ENCODE results near the gene POLR1G. TPM values are rescaled to one million over a fixed set of nuclear protein-coding genes. Genes with fewer than 3 reads are reported as not detected.

The POLR1G gene
- total RNA-seq, 5 donors from 2014 or later (not counting 1 experiment from before 2014, with no cell fraction given) = 0.82 to 6.2 (median 5.0) TPM

DNA sequence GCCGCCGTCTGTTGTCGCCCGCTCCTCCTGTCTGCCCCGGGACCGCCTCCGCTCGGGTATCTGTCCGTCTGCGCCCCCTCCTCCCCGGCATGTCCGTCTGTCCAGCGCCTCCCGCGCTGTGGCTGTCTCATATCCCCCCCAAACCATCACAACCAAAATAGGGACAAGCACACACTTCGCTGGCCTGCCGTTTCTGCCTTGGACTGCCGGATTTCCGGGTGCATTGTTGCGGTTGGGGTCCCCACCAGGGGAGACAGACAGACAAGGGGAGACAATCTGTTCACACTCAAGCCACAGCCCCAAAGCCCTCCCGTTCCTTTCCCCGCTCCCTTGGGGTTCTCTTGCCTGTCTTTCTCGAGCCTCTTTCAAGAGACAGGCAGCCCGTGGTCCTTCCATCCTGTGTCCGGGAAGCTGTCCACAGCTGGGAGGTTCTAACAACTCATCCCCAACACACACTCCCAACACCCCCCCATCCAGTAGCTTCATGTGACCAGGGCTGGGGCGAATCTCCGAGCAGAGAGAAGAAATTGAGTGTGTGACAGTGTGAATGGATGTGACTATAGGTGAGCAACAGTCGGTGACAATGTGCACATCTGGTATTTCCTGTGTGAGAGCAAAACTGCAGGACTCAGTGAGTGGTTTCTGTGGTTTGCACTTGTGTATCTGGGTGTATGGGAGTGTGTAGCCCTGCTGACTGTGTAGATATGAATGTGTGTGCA is 44.8 kb downstream of the POLR1G start:
- no peaks in the 10 kb centered on the region for H3K27me3 Mint-ChIP-seq
- Histone ChIP-seq H3K27me3 (replicated peaks in 1 of 2; ENCODE audit: control insufficient read depth in 2 of 2, extremely low read depth in 1 of 2, insufficient read depth in 2 of 2, low read length in 1 of 2) (peaks cover 0 to 4% of the 10 kb centered on the region in 2 experiments), H3K27ac (ENCODE audit: low read length) (peak overlapping the region; percentile 99), H3K4me1 (ENCODE audit: control insufficient read depth in 1 of 2, extremely low read depth in 1 of 2, insufficient read depth in 2 of 2, low read length in 2 of 2) (peaks cover 8 to 58% of the 10 kb centered on the region in 2 experiments), H3K4me3 (ENCODE audit: control insufficient read depth in 1 of 2, extremely low read depth in 1 of 2, low read length in 1 of 2) (peak overlapping the region; percentile 69 to 81), H3K36me3 (ENCODE audit: control insufficient read depth in 2 of 2, extremely low read depth in 1 of 2, insufficient read depth in 1 of 2, low read length in 1 of 2) (no peaks in the 10 kb centered on the region), H3K9me3 (no peaks in the 10 kb centered on the region)
- CTCF ChIA-PET = interaction anchor here in 1 of 2 donors (1.2 kb wide), 1 partner anchor 16 kb away, joined by 4 read pairs; no protein-coding TSS in a partner anchor
- ATAC-seq (replicated peaks in 1 of 4) (peak; percentile 38 to 52 (median 41)), DNase-seq (peak in 32 of 35 experiments; percentile 29 to 86 (median 52))
- H3K27ac Mint-ChIP-seq = peak overlapping the region; percentile 95 to 97
- WGBS (ENCODE audit: insufficient coverage) = 0% methylated on average over 26 of the region's 28 CpGs
- H3K4me3 Mint-ChIP-seq = peak overlapping the region; percentile 81 to 95 (median 82)
- no peaks in the 10 kb centered on the region for H3K9me3 Mint-ChIP-seq
- H3K36me3 Mint-ChIP-seq = no peaks in the 10 kb centered on the region
- peaks cover 53 to 63% (median 53%) of the 10 kb centered on the region in 3 donors for H3K4me1 Mint-ChIP-seq
- POLR2A ChIA-PET = interaction anchor here (1.3 to 4.2 kb wide), 2 partner anchors 16 to 17 kb away, joined by 3 to 59 read pairs; partner anchors contain the start of gene FOSB (in 1 of the 2)

DNA sequence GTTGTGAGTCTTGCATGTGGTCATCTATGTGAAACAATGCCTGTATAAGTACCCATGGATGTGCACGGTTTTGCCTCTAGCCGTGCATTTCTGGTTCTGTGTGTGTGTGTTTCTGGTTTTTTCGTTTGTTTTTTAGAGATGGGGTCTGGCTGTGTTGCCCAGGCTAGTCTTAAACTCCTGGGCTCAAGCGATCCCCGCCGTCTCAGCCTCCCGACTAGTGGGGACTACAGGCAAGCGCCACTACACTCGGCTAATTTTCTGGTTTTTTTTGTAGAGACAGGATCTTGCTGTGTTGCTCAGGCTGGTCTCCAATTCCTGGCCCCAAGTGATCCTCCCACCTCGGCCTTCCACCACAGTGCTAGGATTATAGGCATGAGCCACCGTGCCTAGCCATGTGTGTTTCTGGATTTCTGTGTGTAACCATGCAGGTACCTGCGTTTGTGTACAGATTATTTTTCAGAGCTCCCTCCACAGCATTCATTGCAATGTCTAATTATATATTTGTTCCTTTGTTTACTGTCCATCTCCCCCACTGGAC is 45.5 kb downstream of the POLR1G start:
- Mint-ChIP-seq H3K4me1 (peaks cover 53 to 64% (median 57%) of the 10 kb centered on the region in 3 donors), H3K9me3 (no peaks in the 10 kb centered on the region), H3K27me3 (no peaks in the 10 kb centered on the region), H3K27ac (peak overlapping the region; percentile 95 to 97), H3K4me3 (peak overlapping the region; percentile 81 to 95 (median 82)), H3K36me3 (no peaks in the 10 kb centered on the region)
- Histone ChIP-seq H3K36me3 (ENCODE audit: control insufficient read depth in 2 of 2, extremely low read depth in 1 of 2, insufficient read depth in 1 of 2, low read length in 1 of 2) (no peaks in the 10 kb centered on the region), H3K4me1 (ENCODE audit: control insufficient read depth in 1 of 2, extremely low read depth in 1 of 2, insufficient read depth in 2 of 2, low read length in 2 of 2) (peaks cover 10 to 61% of the 10 kb centered on the region in 2 experiments), H3K9me3 (no peaks in the 10 kb centered on the region), H3K4me3 (ENCODE audit: control insufficient read depth in 1 of 2, extremely low read depth in 1 of 2, low read length in 1 of 2) (no peak overlapping the region), H3K27me3 (replicated peaks in 1 of 2; ENCODE audit: control insufficient read depth in 2 of 2, extremely low read depth in 1 of 2, insufficient read depth in 2 of 2, low read length in 1 of 2) (peaks cover 0 to 4% of the 10 kb centered on the region in 2 experiments), H3K27ac (ENCODE audit: low read length) (peak overlapping the region; percentile 99)
- 57% methylated on average over 5 of the region's 12 CpGs for WGBS (ENCODE audit: insufficient coverage)
- no peak for DNase-seq
- ChIA-PET POLR2A (interaction anchor here (1.3 to 4.2 kb wide), 2 partner anchors 15 to 16 kb away, joined by 3 to 59 read pairs; partner anchors contain the start of gene FOSB (in 1 of the 2)), CTCF (interaction anchor here in 1 of 2 donors (1.2 kb wide), 1 partner anchor 15 kb away, joined by 4 read pairs; no protein-coding TSS in a partner anchor)
- no peak for ATAC-seq (replicated peaks in 1 of 4)

GRCh38 chr19:45455707-45456499 is 49.5 kb downstream of the POLR1G start:
- Mint-ChIP-seq H3K27me3 (peaks cover 0 to 3% of the 10 kb centered on the region in 2 donors), H3K27ac (peak overlapping the region in 1 of 2 donors; percentile 11), H3K4me1 (peaks cover 29 to 37% (median 36%) of the 10 kb centered on the region in 3 donors), H3K4me3 (peak overlapping the region in 2 of 3 donors; percentile 9 to 50), H3K36me3 (no peaks in the 10 kb centered on the region), H3K9me3 (no peaks in the 10 kb centered on the region)
- Histone ChIP-seq H3K9me3 (no peaks in the 10 kb centered on the region), H3K4me3 (ENCODE audit: control insufficient read depth in 1 of 2, extremely low read depth in 1 of 2, low read length in 1 of 2) (no peak overlapping the region), H3K27me3 (replicated peaks in 1 of 2; ENCODE audit: control insufficient read depth in 2 of 2, extremely low read depth in 1 of 2, insufficient read depth in 2 of 2, low read length in 1 of 2) (peaks cover 0 to 16% of the 10 kb centered on the region in 2 experiments), H3K36me3 (ENCODE audit: control insufficient read depth in 2 of 2, extremely low read depth in 1 of 2, insufficient read depth in 1 of 2, low read length in 1 of 2) (no peaks in the 10 kb centered on the region), H3K27ac (ENCODE audit: low read length) (peak overlapping the region; percentile 1), H3K4me1 (ENCODE audit: control insufficient read depth in 1 of 2, extremely low read depth in 1 of 2, insufficient read depth in 2 of 2, low read length in 2 of 2) (peaks cover 10 to 36% of the 10 kb centered on the region in 2 experiments)
- ChIA-PET POLR2A (interaction anchor here (1.1 to 1.7 kb wide), 2 partner anchors 12 to 20 kb away, joined by 4 to 13 read pairs; partner anchors contain the start of gene FOSB (in 1 of the 2)), CTCF (interaction anchor here in 1 of 2 donors (0.7 to 1.2 kb wide), 3 partner anchors 16 to 23 kb away, joined by 5 to 6 read pairs (median 5); no protein-coding TSS in a partner anchor)
- peak; percentile 21 to 51 (median 40) for ATAC-seq (replicated peaks in 1 of 4)
- WGBS (ENCODE audit: insufficient coverage) = 23% methylated on average over 24 of the region's 27 CpGs
- DNase-seq = peak in 30 of 35 experiments; percentile 35 to 80 (median 54)

- CTCF ChIA-PET = interaction anchor here (0.6 to 1.2 kb wide), 7 partner anchors 12 to 1022 kb away, joined by 3 to 6 read pairs (median 5); partner anchors contain the start of gene FOSB (in 1 of the 2)
- Histone ChIP-seq H3K4me3 (ENCODE audit: control insufficient read depth in 1 of 2, extremely low read depth in 1 of 2, low read length in 1 of 2) (no peak overlapping the region), H3K9me3 (no peaks in the 10 kb centered on the region), H3K27me3 (replicated peaks in 1 of 2; ENCODE audit: control insufficient read depth in 2 of 2, extremely low read depth in 1 of 2, insufficient read depth in 2 of 2, low read length in 1 of 2) (peaks cover 0 to 17% of the 10 kb centered on the region in 2 experiments), H3K27ac (ENCODE audit: low read length) (peak overlapping the region; percentile 1), H3K36me3 (ENCODE audit: control insufficient read depth in 2 of 2, extremely low read depth in 1 of 2, insufficient read depth in 1 of 2, low read length in 1 of 2) (no peaks in the 10 kb centered on the region), H3K4me1 (ENCODE audit: control insufficient read depth in 1 of 2, extremely low read depth in 1 of 2, insufficient read depth in 2 of 2, low read length in 2 of 2) (peaks cover 9 to 31% of the 10 kb centered on the region in 2 experiments)
- no peaks in the 10 kb centered on the region for H3K36me3 Mint-ChIP-seq
- H3K4me3 Mint-ChIP-seq = peak overlapping the region in 1 of 3 donors; percentile 50
- H3K27ac Mint-ChIP-seq = peak overlapping the region in 1 of 2 donors; percentile 11
- ATAC-seq (replicated peaks in 1 of 4) (no peak), DNase-seq (no peak)
- peaks cover 24 to 33% (median 30%) of the 10 kb centered on the region in 3 donors for H3K4me1 Mint-ChIP-seq
- POLR2A ChIA-PET = interaction anchor here (0.6 to 1.7 kb wide), 6 partner anchors 11 to 190 kb away, joined by 3 to 13 read pairs (median 5); partner anchors contain the start of gene FOSB (in 1 of the 2)
- peaks cover 0 to 3% of the 10 kb centered on the region in 2 donors for H3K27me3 Mint-ChIP-seq
- H3K9me3 Mint-ChIP-seq = no peaks in the 10 kb centered on the region
- WGBS (ENCODE audit: insufficient coverage) = no CpG with 5 or more reads among the region's 2 CpGs
Observed at GRCh38 chr19:45456500-45456815, 50.0 kb downstream of the POLR1G start.

DNA sequence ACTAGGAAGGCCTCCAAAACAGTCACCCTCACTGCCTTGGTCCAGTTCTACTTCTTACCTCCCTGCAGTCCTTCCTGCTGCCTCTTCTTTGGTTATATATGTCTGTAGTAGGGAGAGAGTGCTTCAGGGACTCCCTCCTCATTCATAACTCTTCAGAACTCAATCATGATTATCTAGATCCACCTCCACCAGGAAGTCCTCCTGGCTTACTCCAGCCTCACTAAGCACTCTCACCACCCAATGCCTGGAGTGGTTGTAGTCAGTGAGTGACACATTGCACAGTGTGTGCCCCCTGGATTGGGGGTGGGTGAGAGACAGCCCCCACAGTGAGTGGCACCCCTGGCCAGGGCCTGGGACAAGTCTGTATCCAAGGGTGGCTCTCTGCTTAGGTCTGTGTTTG is 51.3 kb downstream of the POLR1G start:
- H3K36me3 ChIP-seq (ENCODE audit: control insufficient read depth in 2 of 2, extremely low read depth in 1 of 2, insufficient read depth in 1 of 2, low read length in 1 of 2) = no peaks in the 10 kb centered on the region
- no peak for ATAC-seq (replicated peaks in 1 of 4)
- Mint-ChIP-seq H3K9me3 (no peaks in the 10 kb centered on the region), H3K36me3 (no peaks in the 10 kb centered on the region), H3K4me3 (peak overlapping the region in 1 of 3 donors; percentile 8), H3K27me3 (peaks cover 0 to 3% of the 10 kb centered on the region in 2 donors), H3K27ac (peak overlapping the region in 1 of 2 donors; percentile 50), H3K4me1 (peaks cover 15 to 23% (median 21%) of the 10 kb centered on the region in 3 donors)
- H3K4me1 ChIP-seq (ENCODE audit: control insufficient read depth in 1 of 2, extremely low read depth in 1 of 2, insufficient read depth in 2 of 2, low read length in 2 of 2) = peaks cover 6 to 19% of the 10 kb centered on the region in 2 experiments
- ChIA-PET CTCF (interaction anchor here in 1 of 2 donors (0.7 kb wide), 1 partner anchor 41 kb away, joined by 4 read pairs; no protein-coding TSS in a partner anchor), POLR2A (interaction anchor here in 1 of 2 donors (0.6 kb wide), 1 partner anchor 20 kb away, joined by 6 read pairs; no protein-coding TSS in a partner anchor)
- no peak for DNase-seq
- H3K9me3 ChIP-seq = no peaks in the 10 kb centered on the region
- H3K27ac ChIP-seq (ENCODE audit: low read length) = no peak overlapping the region
- H3K4me3 ChIP-seq (ENCODE audit: control insufficient read depth in 1 of 2, extremely low read depth in 1 of 2, low read length in 1 of 2) = no peak overlapping the region
- H3K27me3 ChIP-seq (replicated peaks in 1 of 2; ENCODE audit: control insufficient read depth in 2 of 2, extremely low read depth in 1 of 2, insufficient read depth in 2 of 2, low read length in 1 of 2) = peaks cover 0 to 19% of the 10 kb centered on the region in 2 experiments
